GM23248 (cell line): ENCODE data around the gene GLG1.

Experiments used
- EZH2 ChIP-seq: fragments of 200-600 bp; sonication (generic); IDR thresholded peaks from 2 replicates; pipeline ENCODE4 v1.6.1; 2018; ENCODE audit warnings: antibody characterized with exemption, mild to moderate bottlenecking; ENCODE audit not compliant: insufficient read depth, poor library complexity, severe bottlenecking
- EZH2phosphoT487 ChIP-seq: fragments of 200-600 bp; sonication (generic); IDR thresholded peaks from 2 replicates; pipeline ENCODE4 v1.6.1; 2018; ENCODE audit warnings: antibody characterized with exemption, moderate library complexity, mild to moderate bottlenecking, low read depth; ENCODE audit not compliant: insufficient read depth

DNA sequence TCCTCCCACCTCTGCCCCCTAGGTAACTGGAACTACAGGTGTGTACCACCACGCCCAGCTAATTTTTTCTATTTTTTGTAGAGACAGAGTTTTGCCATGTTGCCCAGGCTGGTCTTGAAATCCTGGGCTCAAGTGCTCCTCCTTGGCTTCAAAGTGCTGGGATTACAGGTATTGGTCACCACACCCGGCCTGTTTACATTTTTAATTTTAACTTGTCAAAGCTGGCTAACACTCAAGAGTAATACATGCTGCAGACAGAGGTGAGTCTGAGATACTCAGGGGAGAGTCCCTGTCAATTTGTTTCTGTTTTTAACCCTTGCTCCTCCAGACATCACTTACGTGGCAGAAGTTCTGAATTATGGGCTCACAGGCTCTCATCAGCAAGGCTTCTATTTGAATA lies 134.9 kb downstream of the GLG1 start:
- TF ChIP-seq EZH2 (no peak), EZH2phosphoT487 (no peak)
